Stimulated activated CD4-positive, alpha-beta T cell treated with anti-CD3 and anti-CD28 coated beads, Interleukin-15, amount 100 ng/mL, for 1 hour (primary cell): ENCODE results near the gene IFNK.

ENCODE experiments used
- DNase-seq, 2 donors: peaks; one replicate each; pipeline ENCODE4 v3.0.0-alpha.2; 2020; ENCODE audit warnings: low read depth in 1 of 2, low spot score in 1 of 2

IFNK gene

GRCh38 chr9:27572918-27573633 is 49.0 kb downstream of the IFNK start, which contains the start of gene C9orf72:
Gene C9orf72, minus strand, starts transcription at chr9:27573481. Its CDS starts 6,361 bp downstream, at chr9:27567120.
- DNase-seq = peak; percentile 79 to 87

GRCh38 chr9:27573634-27574590 is 49.8 kb downstream of the IFNK start:
- peak; percentile 76 to 85 for DNase-seq
